Thoracic aorta (tissue), 2 donors: ENCODE results near the gene TGM1. TPM values are rescaled to one million over a fixed set of nuclear protein-coding genes. Genes with fewer than 3 reads are reported as not detected.
A peak's percentile ranks its signal among the peaks of the same experiment; 100 is the strongest.

Source experiments
- ATAC-seq: fragments of 150-250 bp; one replicate; pipeline ENCODE4 v1.8.0; 2017; ENCODE audit warnings: low read depth; ENCODE audit not compliant: insufficient number of reproducible peaks, low FRiP score
- DNase-seq: peaks from one replicate; pipeline ENCODE4 v3.0.0-alpha.2; 2020; ENCODE audit warnings: low spot score
- H3K27ac ChIP-seq, 2 donors: fragments of 200-600 bp; sonication (generic); 1 replicate in 1 of 2; 2 replicates in 1 of 2; pipeline ENCODE4 v1.5.1; 2016; ENCODE audit warnings: mild to moderate bottlenecking in 2 of 2, moderate library complexity in 2 of 2
- H3K27me3 ChIP-seq: fragments of 200-600 bp; sonication (generic); replicated peaks from 2 replicates; pipeline ENCODE4 v1.6.0; 2016; ENCODE audit warnings: mild to moderate bottlenecking; ENCODE audit not compliant: insufficient read depth
- H3K36me3 ChIP-seq: fragments of 200-600 bp; sonication (generic); one replicate; pipeline ENCODE4 v1.5.1; 2016
- H3K4me1 ChIP-seq, 2 donors: fragments of 200-600 bp; sonication (generic); 1 replicate in 1 of 2; 2 replicates in 1 of 2; pipeline versions ENCODE4 v1.5.1 to v1.6.0; 2016; ENCODE audit warnings: low read depth in 2 of 2, mild to moderate bottlenecking in 1 of 2; ENCODE audit not compliant: control insufficient read depth in 1 of 2
- H3K4me3 ChIP-seq: fragments of 200-600 bp; sonication (generic); 2 replicates; pipeline ENCODE4 v1.5.1; 2016; ENCODE audit warnings: mild to moderate bottlenecking
- H3K9me3 ChIP-seq: fragments of 200-600 bp; sonication (generic); 2 replicates; pipeline ENCODE4 v1.5.1; 2016
- CTCF ChIP-seq: fragments of 200-600 bp; sonication (generic); IDR thresholded peaks from one replicate; pipeline ENCODE4 v1.5.1; 2019; ENCODE audit warnings: antibody characterized with exemption
- total RNA-seq, 2 donors: library from RNA; depleted of rRNA; stranded (reverse); fragments of >200 nt; gene quantifications; one replicate each; pipeline versions ENCODE4 v1.1.0 to v1.2.3, GENCODE V29; 2016

Gene TGM1
- total RNA-seq, 2 donors from 2014 or later = 0.21 TPM; not detected in 1

DNA sequence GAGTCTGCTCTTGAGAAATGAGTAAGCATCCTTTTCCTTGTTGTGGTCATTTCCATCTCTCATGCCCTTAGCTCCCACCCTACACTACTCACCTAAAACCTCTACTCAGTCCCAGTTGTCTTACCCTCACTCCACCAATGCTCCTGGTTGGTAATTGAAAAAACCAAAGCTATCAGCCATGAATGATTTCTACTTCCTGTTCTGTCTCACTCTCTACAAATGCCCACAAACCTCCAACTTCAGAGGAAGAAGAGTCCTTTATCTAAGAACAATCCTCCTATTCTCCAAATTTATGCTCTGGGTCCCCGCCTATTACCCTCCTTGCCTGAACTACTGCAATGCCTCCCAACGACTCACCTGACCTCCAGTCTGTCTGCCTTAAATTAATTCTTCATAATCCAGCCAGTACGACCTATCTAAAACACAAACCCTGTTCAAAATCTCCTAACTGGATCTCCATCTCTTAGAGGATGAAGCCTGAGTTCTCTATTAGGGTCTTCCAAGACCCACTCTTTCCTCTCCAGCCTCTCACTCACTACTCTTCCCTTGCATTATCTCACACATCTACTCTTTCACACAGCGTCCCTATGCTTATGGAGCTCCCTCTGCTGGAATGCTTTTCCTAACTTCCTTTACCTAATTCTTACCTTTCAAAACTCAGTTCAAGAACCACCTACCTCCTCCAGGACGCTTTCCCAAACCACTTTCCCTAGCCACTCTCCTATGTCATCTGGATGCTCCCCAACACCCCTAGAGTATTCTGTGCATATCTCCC, 34.4 kb upstream of the TGM1 start:
- no peak for DNase-seq
- Histone ChIP-seq H3K36me3 (peaks cover 17% of the 10 kb centered on the region), H3K27ac (no peak overlapping the region), H3K4me1 (peaks cover 13 to 16% of the 10 kb centered on the region in 2 donors), H3K4me3 (no peak overlapping the region), H3K9me3 (no peaks in the 10 kb centered on the region), H3K27me3 (no peaks in the 10 kb centered on the region)
- TF ChIP-seq CTCF = no peak
- ATAC-seq = no peak

- H3K4me1 ChIP-seq = peaks cover 13 to 16% of the 10 kb centered on the region in 2 donors
- no peaks in the 10 kb centered on the region for H3K9me3 ChIP-seq
- no peak overlapping the region for H3K4me3 ChIP-seq
- ATAC-seq (peak; percentile 30), DNase-seq (peak; percentile 40)
- H3K27me3 ChIP-seq = no peaks in the 10 kb centered on the region
- H3K36me3 ChIP-seq = peaks cover 19% of the 10 kb centered on the region
- no peak overlapping the region for H3K27ac ChIP-seq
- TF ChIP-seq CTCF = peak; percentile 45
Measured at GRCh38 chr14:24296341-24297157, 33.6 kb upstream of the TGM1 start.

GRCh38 chr14:24293525-24293924, 30.5 kb upstream of the TGM1 start:
- H3K9me3 ChIP-seq = no peaks in the 10 kb centered on the region
- ATAC-seq (no peak), DNase-seq (no peak)
- H3K4me1 ChIP-seq = peaks cover 0 to 1% of the 10 kb centered on the region in 2 donors
- no peak overlapping the region for H3K27ac ChIP-seq
- H3K36me3 ChIP-seq = peaks cover 40% of the 10 kb centered on the region
- H3K4me3 ChIP-seq = no peak overlapping the region
- no peaks in the 10 kb centered on the region for H3K27me3 ChIP-seq
- no peak for TF ChIP-seq CTCF

GRCh38 chr14:24292118-24292807, 29.3 kb upstream of the TGM1 start:
- no peak for TF ChIP-seq CTCF
- no peaks in the 10 kb centered on the region for H3K4me1 ChIP-seq
- no peak overlapping the region for H3K4me3 ChIP-seq
- H3K9me3 ChIP-seq = no peaks in the 10 kb centered on the region
- H3K27ac ChIP-seq = no peak overlapping the region
- DNase-seq (no peak), ATAC-seq (no peak)
- H3K36me3 ChIP-seq = peaks cover 40% of the 10 kb centered on the region
- no peaks in the 10 kb centered on the region for H3K27me3 ChIP-seq
